WTC11 (cell line): ENCODE results near the gene YBX3. TPM values are rescaled to one million over a fixed set of nuclear protein-coding genes. Genes with fewer than 3 reads are reported as not detected.
A peak's percentile ranks its signal among the peaks of the same experiment; 100 is the strongest.

Source experiments
- ATAC-seq: fragments of 200-7000 bp; cut with Tn5 transposase; 2 replicates; pipeline ENCODE4 v1.10.0; 2021; ENCODE audit warnings: mild to moderate bottlenecking, moderate library complexity
- CTCF ChIA-PET: fragments of 300-600 bp; sonication (Branson Sonifier 250); formaldehyde crosslinking; loops from one replicate; lab custom pipeline; 2021; ENCODE audit warnings: antibody characterized with exemption; lab: Charles Lee
- POLR2A ChIA-PET: fragments of 350-600 bp; sonication (Branson Sonifier 250); formaldehyde crosslinking; loops from one replicate; lab custom pipeline; 2021; ENCODE audit warnings: antibody characterized with exemption; lab: Charles Lee
- DNase-seq: peaks from one replicate; pipeline ENCODE4 v3.0.0; 2021; ENCODE audit warnings: low spot score
- H3K27ac Mint-ChIP-seq: 2 replicates; pipeline ENCODE4 v1.8.0; 2021; ENCODE audit warnings: mixed read lengths
- H3K27me3 Mint-ChIP-seq: 2 replicates; pipeline ENCODE4 v1.8.0; 2021; ENCODE audit warnings: low read depth, mild to moderate bottlenecking, moderate library complexity, mixed read lengths
- H3K36me3 Mint-ChIP-seq: 2 replicates; pipeline ENCODE4 v1.8.0; 2021; ENCODE audit warnings: mixed read lengths
- H3K4me1 Mint-ChIP-seq: 2 replicates; pipeline ENCODE4 v1.8.0; 2022; ENCODE audit warnings: mixed read lengths
- H3K4me3 Mint-ChIP-seq: 2 replicates; pipeline ENCODE4 v1.8.0; 2021; ENCODE audit warnings: mild to moderate bottlenecking, moderate library complexity, mixed read lengths
- H3K9me3 Mint-ChIP-seq: 2 replicates; pipeline ENCODE4 v1.8.0; 2021; ENCODE audit warnings: mixed read lengths
- ARID4B ChIP-seq: sonication (generic); formaldehyde crosslinking; IDR thresholded peaks from 2 replicates; pipeline ENCODE4 v1.8.0; 2023; ENCODE audit warnings: missing genetic modification reagents, mild to moderate bottlenecking, borderline replicate concordance
- ATF6 ChIP-seq: sonication (generic); formaldehyde crosslinking; IDR thresholded peaks from 2 replicates; pipeline ENCODE4 v1.8.1; 2023; ENCODE audit warnings: mild to moderate bottlenecking, missing genetic modification reagents
- CREM ChIP-seq: sonication (generic); formaldehyde crosslinking; IDR thresholded peaks from 2 replicates; pipeline ENCODE4 v1.8.1; 2022; ENCODE audit warnings: mild to moderate bottlenecking, missing genetic modification reagents, moderate library complexity
- HMGA2 ChIP-seq: fragments of 250-450 bp; sonication (Bioruptor Pico); IDR thresholded peaks from 2 replicates; pipeline ENCODE4 v1.4.0; 2021; ENCODE audit warnings: mild to moderate bottlenecking, moderate library complexity
- NFATC4 ChIP-seq: fragments of 250-450 bp; sonication (Bioruptor Pico); IDR thresholded peaks from 2 replicates; pipeline ENCODE4 v1.9.0; 2021; ENCODE audit warnings: mild to moderate bottlenecking
- NFE2L1 ChIP-seq: sonication (generic); formaldehyde crosslinking; IDR thresholded peaks from 2 replicates; pipeline ENCODE4 v1.8.1; 2023; ENCODE audit warnings: missing genetic modification reagents
- NR1H2 ChIP-seq: sonication (generic); formaldehyde crosslinking; IDR thresholded peaks from 2 replicates; pipeline ENCODE4 v1.9.0; 2021; ENCODE audit warnings: mild to moderate bottlenecking, moderate library complexity, missing genetic modification reagents
- NR2C2 ChIP-seq: sonication (generic); formaldehyde crosslinking; IDR thresholded peaks from 2 replicates; pipeline ENCODE4 v1.8.0; 2022; ENCODE audit warnings: mild to moderate bottlenecking, missing genetic modification reagents
- NR3C1 ChIP-seq: sonication (generic); formaldehyde crosslinking; conservative IDR thresholded peaks from 2 replicates; pipeline ENCODE4 v1.8.1; 2023; ENCODE audit warnings: low read depth, mild to moderate bottlenecking, missing genetic modification reagents
- OVOL2 ChIP-seq: fragments of 250-450 bp; sonication (Bioruptor Pico); IDR thresholded peaks from 2 replicates; pipeline ENCODE4 v1.9.0; 2021; ENCODE audit warnings: mild to moderate bottlenecking, borderline replicate concordance
- RORB ChIP-seq: fragments of 250-450 bp; sonication (Bioruptor Pico); IDR thresholded peaks from 2 replicates; pipeline ENCODE4 v1.9.0; 2021; ENCODE audit warnings: mild to moderate bottlenecking
- SMAD4 ChIP-seq: sonication (generic); formaldehyde crosslinking; IDR thresholded peaks from 2 replicates; pipeline ENCODE4 v1.8.0; 2022; ENCODE audit warnings: mild to moderate bottlenecking, missing genetic modification reagents
- STAT6 ChIP-seq: sonication (generic); formaldehyde crosslinking; conservative IDR thresholded peaks from 2 replicates; pipeline ENCODE4 v1.8.1; 2023; ENCODE audit warnings: mild to moderate bottlenecking, low read depth, missing genetic modification reagents, moderate library complexity
- ZNF138 ChIP-seq: sonication (generic); formaldehyde crosslinking; conservative IDR thresholded peaks from 2 replicates; pipeline ENCODE4 v1.8.1; 2022; ENCODE audit warnings: mild to moderate bottlenecking, moderate library complexity, missing genetic modification reagents
- ZNF219 ChIP-seq: sonication (generic); formaldehyde crosslinking; IDR thresholded peaks from 2 replicates; pipeline ENCODE4 v1.8.0; 2023; ENCODE audit warnings: missing genetic modification reagents, mild to moderate bottlenecking, borderline replicate concordance
- ZNF423 ChIP-seq: fragments of 250-450 bp; sonication (Bioruptor Pico); IDR thresholded peaks from 2 replicates; pipeline ENCODE4 v2.1.2; 2022; ENCODE audit warnings: mild to moderate bottlenecking, moderate library complexity
- ZNF512 ChIP-seq: sonication (generic); formaldehyde crosslinking; IDR thresholded peaks from 2 replicates; pipeline ENCODE4 v1.8.1; 2022; ENCODE audit warnings: missing genetic modification reagents, borderline replicate concordance
- ZNF532 ChIP-seq: fragments of 250-450 bp; sonication (Bioruptor Pico); IDR thresholded peaks from 2 replicates; pipeline ENCODE4 v1.9.0; 2021; ENCODE audit warnings: mild to moderate bottlenecking, borderline replicate concordance
- total RNA-seq: library from RNA; stranded (reverse); gene quantifications from 3 replicates; pipeline ENCODE4 v1.2.3, GENCODE V29; 2021

YBX3 gene
- total RNA-seq, 1 experiment from 2014 or later, result 396 TPM

GRCh38 chr12:10717410-10717809 is 5.7 kb downstream of the YBX3 start (continued):
- TF ChIP-seq ARID4B (CRISPR knock-in tag), result no peak
- TF ChIP-seq ZNF532 (CRISPR knock-in tag), result no peak
- TF ChIP-seq NR3C1 (CRISPR knock-in tag), result no peak
- no peak for TF ChIP-seq ZNF138 (CRISPR knock-in tag)

GRCh38 chr12:10716704-10717315 is 6.3 kb downstream of the YBX3 start:
- CTCF ChIA-PET, result interaction anchor here (1.1 kb wide), 1 partner anchor 483 kb away, joined by 4 read pairs; no protein-coding TSS in a partner anchor
- Mint-ChIP-seq H3K4me1 (peaks cover 51% of the 10 kb centered on the region), H3K4me3 (peak overlapping the region; percentile 22), H3K9me3 (no peaks in the 10 kb centered on the region), H3K27me3 (no peaks in the 10 kb centered on the region), H3K36me3 (peaks cover 43% of the 10 kb centered on the region), H3K27ac (peak overlapping the region; percentile 71)
- DNase-seq (peak; percentile 24), ATAC-seq (peak; percentile 77)
- no peak for TF ChIP-seq STAT6
- TF ChIP-seq NFE2L1 (CRISPR knock-in tag), result no peak
- TF ChIP-seq CREM (CRISPR knock-in tag), result no peak
- no peak for TF ChIP-seq OVOL2 (CRISPR knock-in tag)
- no peak for TF ChIP-seq ZNF219 (CRISPR knock-in tag)
- no peak for TF ChIP-seq ATF6 (CRISPR knock-in tag)
- TF ChIP-seq NFATC4 (CRISPR knock-in tag), result no peak
- TF ChIP-seq ZNF512 (CRISPR knock-in tag), result no peak
- no peak for TF ChIP-seq NR1H2 (CRISPR knock-in tag)
- TF ChIP-seq SMAD4, result no peak
- no peak for TF ChIP-seq NR2C2 (CRISPR knock-in tag)
- TF ChIP-seq RORB (CRISPR knock-in tag), result no peak
- no peak for TF ChIP-seq HMGA2
- no peak for TF ChIP-seq ZNF423 (CRISPR knock-in tag)
- TF ChIP-seq, all 79 proteins: peak for 0
- POLR2A ChIA-PET, result no interaction called here
